Activated T-cell treated with anti-CD3 and anti-CD28 coated beads, Interleukin-2, amount 50 U/mL, for 48 hours (primary cell): ENCODE data around the gene ALKBH5.
"Not testable (repeated sequence)": the region's sequence is repeated elsewhere in the genome, so short reads cannot be mapped to it uniquely, and the experiment has no call there.

Experiments
- DNase-seq, 2 experiments: peaks; one replicate each; pipeline ENCODE4 v3.0.0-alpha.2; 2020

Gene ALKBH5

GRCh38 chr17:18187226-18187625 is 3.6 kb downstream of the ALKBH5 start:
- no peak for DNase-seq

GRCh38 chr17:18187821-18188761 is 4.5 kb downstream of the ALKBH5 start:
- peak; percentile 44 to 51 for DNase-seq

- no peak for DNase-seq
Observed at GRCh38 chr17:18190628-18191235, 7.1 kb downstream of the ALKBH5 start.

- DNase-seq: no peak
Observed at GRCh38 chr17:18191236-18191667, 7.6 kb downstream of the ALKBH5 start.

GRCh38 chr17:18191967-18192366 is 8.3 kb downstream of the ALKBH5 start:
- DNase-seq: no peak

- DNase-seq: no peak
Observed at GRCh38 chr17:18194394-18194793, 10.8 kb downstream of the ALKBH5 start.

GRCh38 chr17:18194804-18195203 is 11.2 kb downstream of the ALKBH5 start:
- DNase-seq: no peak

- no peak for DNase-seq
Observed at GRCh38 chr17:18195246-18195645, 11.6 kb downstream of the ALKBH5 start.

GRCh38 chr17:18197535-18198194 is 14.0 kb downstream of the ALKBH5 start:
- DNase-seq: no peak

GRCh38 chr17:18198530-18198929 is 14.9 kb downstream of the ALKBH5 start:
- DNase-seq: no peak

GRCh38 chr17:18201108-18201507 is 17.5 kb downstream of the ALKBH5 start:
- no peak for DNase-seq

- DNase-seq: no peak
Observed at GRCh38 chr17:18203308-18203707, 19.7 kb downstream of the ALKBH5 start.

GRCh38 chr17:18205861-18206260 is 22.2 kb downstream of the ALKBH5 start:
- no peak for DNase-seq

- no peak for DNase-seq
Observed at GRCh38 chr17:18206962-18207361, 23.3 kb downstream of the ALKBH5 start.

- no peak for DNase-seq
Observed at GRCh38 chr17:18208092-18208491, 24.5 kb downstream of the ALKBH5 start.

GRCh38 chr17:18213666-18214270 is 30.1 kb downstream of the ALKBH5 start:
- DNase-seq: no peak

- not testable (repeated sequence) for DNase-seq
Observed at GRCh38 chr17:18216906-18217305, 33.3 kb downstream of the ALKBH5 start.

- DNase-seq: peak; percentile 87
Observed at GRCh38 chr17:18217412-18218015, 33.9 kb downstream of the ALKBH5 start.

- no peak for DNase-seq
Observed at GRCh38 chr17:18218756-18219415, 35.3 kb downstream of the ALKBH5 start.

GRCh38 chr17:18224053-18224386 is 40.4 kb downstream of the ALKBH5 start:
- DNase-seq: no peak

- no peak for DNase-seq
Observed at GRCh38 chr17:18224387-18225120, 40.9 kb downstream of the ALKBH5 start.
